GM20000 (cell line): ENCODE data around the gene PPP2R1B.

Source experiments
- DNase-seq: peaks from one replicate; pipeline ENCODE4 v3.0.0; 2012; ENCODE audit warnings: low spot score
- TF ChIP-seq, protein P1 (sequence below): IDR thresholded peaks from 2 replicates; pipeline ENCODE4 v1.5.1; 2012; ENCODE audit warnings: mild to moderate bottlenecking, control low read depth; ENCODE audit errors: extremely low read depth, missing control alignments

PPP2R1B gene

DNA sequence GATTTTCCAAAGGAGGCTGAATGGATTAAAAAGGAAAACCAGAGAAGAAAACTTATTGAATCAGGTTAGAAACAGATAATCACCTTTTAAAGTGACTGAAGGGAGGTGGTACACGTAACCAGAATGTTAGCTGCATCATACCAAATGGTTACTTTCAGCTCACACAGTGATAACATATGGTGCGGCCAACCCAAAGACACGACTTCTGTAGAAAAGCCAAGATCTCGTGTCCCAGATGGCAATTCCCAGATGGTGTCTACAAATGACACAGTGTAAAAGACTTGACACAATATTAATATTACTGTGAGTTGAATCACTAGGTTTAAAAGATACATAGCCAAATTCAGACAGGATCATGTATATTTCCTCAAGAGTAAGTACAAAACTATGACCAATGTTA is 5.2 kb downstream of the PPP2R1B start:
- no peak for DNase-seq
- TF ChIP-seq, protein P1, sequence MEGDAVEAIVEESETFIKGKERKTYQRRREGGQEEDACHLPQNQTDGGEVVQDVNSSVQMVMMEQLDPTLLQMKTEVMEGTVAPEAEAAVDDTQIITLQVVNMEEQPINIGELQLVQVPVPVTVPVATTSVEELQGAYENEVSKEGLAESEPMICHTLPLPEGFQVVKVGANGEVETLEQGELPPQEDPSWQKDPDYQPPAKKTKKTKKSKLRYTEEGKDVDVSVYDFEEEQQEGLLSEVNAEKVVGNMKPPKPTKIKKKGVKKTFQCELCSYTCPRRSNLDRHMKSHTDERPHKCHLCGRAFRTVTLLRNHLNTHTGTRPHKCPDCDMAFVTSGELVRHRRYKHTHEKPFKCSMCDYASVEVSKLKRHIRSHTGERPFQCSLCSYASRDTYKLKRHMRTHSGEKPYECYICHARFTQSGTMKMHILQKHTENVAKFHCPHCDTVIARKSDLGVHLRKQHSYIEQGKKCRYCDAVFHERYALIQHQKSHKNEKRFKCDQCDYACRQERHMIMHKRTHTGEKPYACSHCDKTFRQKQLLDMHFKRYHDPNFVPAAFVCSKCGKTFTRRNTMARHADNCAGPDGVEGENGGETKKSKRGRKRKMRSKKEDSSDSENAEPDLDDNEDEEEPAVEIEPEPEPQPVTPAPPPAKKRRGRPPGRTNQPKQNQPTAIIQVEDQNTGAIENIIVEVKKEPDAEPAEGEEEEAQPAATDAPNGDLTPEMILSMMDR, result no peak

DNA sequence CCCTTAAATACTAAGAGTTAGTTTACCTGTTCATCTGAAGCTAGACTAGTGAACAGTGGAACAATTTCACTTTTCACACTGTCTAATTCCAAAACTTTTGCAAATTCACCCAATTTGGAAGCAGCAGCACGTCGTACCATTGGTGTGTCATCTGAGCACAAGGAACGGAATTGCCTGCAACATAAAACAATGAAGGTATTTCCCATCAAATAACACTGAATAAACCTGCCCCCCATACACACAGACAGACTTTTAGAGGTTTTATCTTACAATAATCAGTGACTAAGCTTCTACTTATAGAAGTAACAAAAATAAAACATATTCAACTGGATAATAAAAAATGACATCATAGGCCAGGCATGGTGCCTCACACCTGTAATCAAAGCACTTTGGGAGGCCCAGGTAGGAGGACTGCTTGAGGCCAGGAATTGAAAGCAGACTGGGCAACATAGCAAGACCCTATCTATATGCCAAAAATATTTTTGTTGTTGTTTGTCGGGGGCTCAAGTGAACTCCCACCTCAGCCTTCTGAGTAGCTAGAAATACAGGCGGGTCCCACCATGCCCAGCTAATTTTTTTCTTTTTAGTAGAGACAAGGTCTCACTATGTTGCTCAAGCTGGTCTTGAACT is 6.3 kb downstream of the PPP2R1B start:
- TF ChIP-seq, protein P1, result no peak
- DNase-seq, result no peak

DNA sequence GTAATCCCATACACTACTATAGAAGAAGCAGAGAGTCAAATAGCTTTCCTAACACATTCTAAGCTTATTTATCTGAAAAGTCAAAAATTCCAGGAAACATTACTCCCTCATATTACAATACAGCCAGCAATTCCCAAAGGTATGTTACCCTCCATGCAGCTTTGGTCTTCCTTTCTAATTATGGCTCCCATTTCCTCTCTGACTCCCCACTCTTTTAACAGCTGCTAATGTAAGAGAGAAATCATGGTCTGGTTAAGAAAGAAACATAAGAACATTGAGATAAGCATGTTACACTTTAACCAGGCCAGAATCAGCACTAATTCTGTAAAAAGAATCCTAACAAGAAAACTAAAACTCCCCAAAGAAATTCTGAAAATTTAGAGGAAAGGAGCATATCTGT is 6.8 kb downstream of the PPP2R1B start:
- no peak for DNase-seq
- TF ChIP-seq, protein P1, result no peak

DNA sequence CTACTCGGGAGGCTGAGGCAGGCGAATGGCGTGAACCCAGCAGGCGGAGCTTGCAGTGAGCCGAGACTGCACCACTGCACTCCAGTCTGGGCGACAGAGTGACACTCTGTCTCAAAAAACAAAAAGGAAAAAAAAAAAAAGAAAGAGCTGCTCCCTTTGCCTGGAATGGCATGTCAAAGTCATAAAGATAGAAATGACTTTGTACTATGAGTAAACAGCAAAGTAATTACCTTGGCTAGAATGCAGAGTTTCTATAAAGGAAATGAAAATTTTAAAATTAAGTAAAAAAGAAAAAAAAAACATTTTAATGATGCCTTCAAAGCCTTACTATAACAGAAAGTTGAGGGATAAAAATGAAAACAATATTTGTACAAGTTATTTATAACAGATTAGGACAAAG is 10.1 kb downstream of the PPP2R1B start:
- TF ChIP-seq, protein P1, result no peak
- no peak for DNase-seq

DNA sequence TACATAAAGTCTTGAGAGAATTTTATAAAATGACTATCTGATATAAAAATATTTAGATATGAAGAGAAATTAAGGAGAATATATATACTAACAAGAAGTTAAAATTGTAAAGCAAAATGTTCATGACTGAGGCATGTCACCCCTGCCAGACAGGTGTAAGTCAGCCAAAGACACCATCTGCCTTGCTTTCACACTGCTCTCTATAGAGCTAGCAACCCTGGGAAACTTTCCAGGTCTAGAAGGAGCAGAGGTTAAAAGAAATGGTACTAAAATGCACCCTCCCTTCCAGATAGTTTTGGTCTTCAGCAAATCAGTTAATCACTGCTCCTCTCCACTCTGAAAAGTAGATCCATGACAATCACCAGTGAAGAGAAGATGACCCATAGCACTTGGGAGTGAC is 16.5 kb downstream of the PPP2R1B start:
- TF ChIP-seq, protein P1, result no peak
- no peak for DNase-seq

DNA sequence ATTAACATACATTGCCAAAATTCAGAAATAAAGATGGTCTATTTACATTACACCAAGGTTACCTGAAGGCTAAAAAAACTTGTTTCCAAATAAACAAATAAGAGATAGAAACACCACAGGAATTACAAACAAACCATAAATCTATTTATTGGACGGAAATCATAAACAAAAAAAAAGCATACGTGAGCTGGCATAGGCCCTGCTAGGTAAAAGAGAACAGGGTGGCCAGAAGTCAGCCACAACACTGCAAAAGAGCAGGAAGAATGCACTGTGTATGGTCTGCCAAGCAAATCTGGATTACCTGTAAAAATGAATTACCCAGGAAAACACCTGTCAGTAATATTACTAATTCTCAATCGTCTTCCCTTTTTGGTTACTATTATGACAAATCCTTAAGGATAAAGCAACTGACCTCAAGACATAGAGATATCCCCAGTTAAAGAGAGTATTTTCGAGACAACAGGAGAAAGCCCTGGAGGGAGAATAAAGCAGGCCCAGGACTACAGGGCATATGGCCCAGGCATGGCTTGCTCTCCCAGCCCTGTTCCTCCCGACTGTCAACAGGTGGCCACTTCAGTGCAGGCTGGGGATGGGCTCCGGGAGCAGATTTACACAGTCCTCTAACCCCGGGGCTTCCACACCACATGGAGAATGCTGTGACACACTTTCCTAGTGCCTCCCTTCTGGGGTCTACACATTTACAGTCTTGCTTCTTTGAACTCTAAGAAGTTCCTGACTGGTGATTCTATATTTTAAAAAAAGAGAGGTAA is 18.0 kb downstream of the PPP2R1B start:
- DNase-seq, result no peak
- TF ChIP-seq, protein P1, result no peak

DNA sequence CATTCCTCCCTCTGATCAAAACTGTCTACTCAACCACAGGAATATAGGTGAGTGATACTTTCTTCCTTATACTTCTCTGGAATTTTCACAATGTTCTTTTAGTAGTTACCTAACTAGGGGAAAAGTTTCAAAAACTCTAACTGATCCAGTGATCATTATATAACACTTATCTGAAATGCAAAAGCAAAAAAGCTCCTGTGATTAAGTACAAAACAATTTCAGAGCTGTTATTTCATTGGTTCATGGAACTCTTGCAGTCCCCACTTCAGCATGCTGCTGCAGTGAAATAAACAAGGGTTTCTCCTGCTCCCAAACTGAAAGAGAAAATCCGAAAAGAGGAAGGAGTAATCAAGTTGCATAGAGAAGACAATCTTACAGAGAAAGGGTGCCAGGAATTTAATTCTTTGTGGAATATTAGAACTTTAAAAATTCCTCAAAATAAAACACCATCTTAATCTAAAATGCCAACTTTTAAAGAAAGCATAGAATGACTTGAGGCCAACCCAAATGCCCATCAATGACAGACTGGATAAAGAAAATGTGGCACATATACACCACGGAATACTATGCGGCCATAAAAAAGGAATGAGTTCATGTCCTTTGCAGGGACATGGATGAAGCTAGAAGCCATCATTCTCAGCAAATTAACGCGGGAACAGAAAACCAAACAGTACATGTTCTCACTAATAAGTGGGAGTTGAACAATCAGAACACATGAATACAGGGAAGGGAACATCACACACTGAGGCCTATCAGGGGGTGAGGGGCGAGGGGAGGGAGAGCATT is 20.3 kb downstream of the PPP2R1B start:
- DNase-seq, result no peak

More for the DNA sequence above, 20.3 kb downstream of the PPP2R1B start:
- TF ChIP-seq, protein P1, result no peak
